Astrocyte of the spinal cord (primary cell): ENCODE results near the gene TOMM5.

ENCODE experiments used
- DNase-seq: peaks from one replicate; pipeline ENCODE4 v3.0.0; 2011; ENCODE audit warnings: low read depth, low spot score
- H3K4me3 ChIP-seq: 2 replicates; pipeline ENCODE4 v1.5.1; 2011; ENCODE audit warnings: low read depth, mild to moderate bottlenecking, low read length, moderate library complexity
- in situ Hi-C: cut with HindIII; loops from 2 replicates; pipeline ENCODE4 v1.10.0; 2017; ENCODE audit warnings: low sequenced_read_pairs
- TF ChIP-seq, protein P1 (sequence below): IDR thresholded peaks from 2 replicates; pipeline ENCODE4 v1.5.1; 2012; ENCODE audit warnings: low read depth, mild to moderate bottlenecking, low read length, inconsistent platforms

Gene TOMM5

DNA sequence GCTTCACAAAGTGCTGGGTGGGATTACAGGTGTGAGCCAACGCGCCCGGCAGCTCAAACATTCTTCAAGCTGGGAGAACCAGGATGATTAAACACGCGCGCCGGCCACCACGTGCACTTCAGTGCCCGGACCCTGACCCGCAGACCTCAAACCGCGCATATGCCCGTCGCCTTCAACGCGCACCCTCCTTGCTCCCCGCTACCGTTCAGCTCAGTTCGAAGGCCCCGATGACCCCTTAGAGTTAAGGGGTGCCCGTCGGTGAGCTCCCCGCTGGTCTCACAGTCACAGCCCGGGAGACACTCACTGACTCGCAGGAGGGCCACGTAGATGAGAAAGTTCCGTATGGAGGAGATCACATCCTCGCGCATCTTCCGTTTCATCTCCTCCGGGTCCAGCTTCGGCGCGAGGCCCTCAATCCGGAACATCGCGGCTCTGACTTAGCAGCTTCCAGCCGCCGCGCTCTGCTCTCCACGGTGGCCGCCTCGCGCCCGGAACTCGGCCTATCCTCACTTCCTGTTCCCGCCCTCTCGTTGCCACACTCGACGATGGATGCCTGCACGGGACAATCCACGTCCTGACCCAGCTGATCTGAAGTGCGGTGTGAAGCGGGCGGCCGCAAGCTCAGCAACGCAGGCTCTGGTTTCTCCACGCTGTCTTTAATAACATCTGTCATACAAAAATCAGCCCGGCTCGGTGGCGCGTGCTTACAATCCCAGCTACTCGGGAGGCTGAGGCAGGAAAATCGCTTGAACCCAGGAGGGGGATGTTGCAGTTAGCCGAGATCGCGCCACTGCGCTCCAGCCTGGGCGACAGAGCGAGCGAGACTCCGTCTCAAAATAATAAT is at the start of gene TOMM5:
Gene TOMM5, minus strand, starts transcription at position 490 of the 844 bp plus-strand sequence. Its CDS starts 65 bp downstream, at position 425.
- TF ChIP-seq, protein P1, sequence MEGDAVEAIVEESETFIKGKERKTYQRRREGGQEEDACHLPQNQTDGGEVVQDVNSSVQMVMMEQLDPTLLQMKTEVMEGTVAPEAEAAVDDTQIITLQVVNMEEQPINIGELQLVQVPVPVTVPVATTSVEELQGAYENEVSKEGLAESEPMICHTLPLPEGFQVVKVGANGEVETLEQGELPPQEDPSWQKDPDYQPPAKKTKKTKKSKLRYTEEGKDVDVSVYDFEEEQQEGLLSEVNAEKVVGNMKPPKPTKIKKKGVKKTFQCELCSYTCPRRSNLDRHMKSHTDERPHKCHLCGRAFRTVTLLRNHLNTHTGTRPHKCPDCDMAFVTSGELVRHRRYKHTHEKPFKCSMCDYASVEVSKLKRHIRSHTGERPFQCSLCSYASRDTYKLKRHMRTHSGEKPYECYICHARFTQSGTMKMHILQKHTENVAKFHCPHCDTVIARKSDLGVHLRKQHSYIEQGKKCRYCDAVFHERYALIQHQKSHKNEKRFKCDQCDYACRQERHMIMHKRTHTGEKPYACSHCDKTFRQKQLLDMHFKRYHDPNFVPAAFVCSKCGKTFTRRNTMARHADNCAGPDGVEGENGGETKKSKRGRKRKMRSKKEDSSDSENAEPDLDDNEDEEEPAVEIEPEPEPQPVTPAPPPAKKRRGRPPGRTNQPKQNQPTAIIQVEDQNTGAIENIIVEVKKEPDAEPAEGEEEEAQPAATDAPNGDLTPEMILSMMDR: no peak
- peak within 1 kb of the TSS; percentile 99 for H3K4me3 ChIP-seq
- in situ Hi-C loops: no loop called here
- peak; percentile 92 for DNase-seq

DNA sequence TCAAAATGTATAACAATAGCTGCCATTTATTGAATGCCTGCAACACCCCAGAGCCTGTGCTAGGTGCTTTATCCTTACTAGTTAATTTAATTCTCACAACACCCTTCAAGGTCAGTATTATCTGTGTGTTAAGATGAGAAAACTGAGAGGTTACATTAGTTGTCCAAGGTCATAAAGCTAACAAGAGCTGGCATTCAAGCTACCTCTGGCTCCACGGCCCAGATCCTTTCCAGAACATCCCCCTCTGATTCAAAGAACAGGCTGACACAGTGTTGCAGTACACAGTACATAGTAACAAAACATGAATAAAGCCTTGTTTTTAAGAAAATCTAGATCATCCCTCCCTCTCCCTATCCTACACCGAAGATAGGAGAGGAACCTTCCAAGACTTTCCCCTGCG is 48.9 kb upstream of the TOMM5 start:
- no peak overlapping the region for H3K4me3 ChIP-seq
- in situ Hi-C loops: no loop called here
- TF ChIP-seq, protein P1: no peak
- no peak for DNase-seq

DNA sequence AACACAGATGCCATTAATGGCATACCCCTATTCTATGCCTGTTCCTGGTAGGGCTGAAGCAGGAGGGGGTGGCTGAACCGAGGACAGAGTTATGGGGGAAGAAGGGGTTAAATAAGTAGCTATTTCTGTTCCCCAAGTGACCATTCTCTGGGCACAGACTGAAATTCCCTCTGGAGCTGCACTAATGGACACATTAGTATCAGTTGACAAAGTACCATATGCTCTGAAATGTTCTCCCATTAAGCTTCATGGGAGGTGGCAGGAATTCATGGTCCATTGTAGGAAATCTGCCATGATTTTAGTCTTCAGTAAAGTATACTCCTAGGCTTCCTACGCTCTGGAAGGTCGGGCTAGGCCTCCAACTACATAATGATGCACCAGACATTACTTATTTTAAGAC is 47.8 kb upstream of the TOMM5 start:
- in situ Hi-C loops: no loop called here
- no peak overlapping the region for H3K4me3 ChIP-seq
- no peak for DNase-seq
- TF ChIP-seq, protein P1: no peak

DNA sequence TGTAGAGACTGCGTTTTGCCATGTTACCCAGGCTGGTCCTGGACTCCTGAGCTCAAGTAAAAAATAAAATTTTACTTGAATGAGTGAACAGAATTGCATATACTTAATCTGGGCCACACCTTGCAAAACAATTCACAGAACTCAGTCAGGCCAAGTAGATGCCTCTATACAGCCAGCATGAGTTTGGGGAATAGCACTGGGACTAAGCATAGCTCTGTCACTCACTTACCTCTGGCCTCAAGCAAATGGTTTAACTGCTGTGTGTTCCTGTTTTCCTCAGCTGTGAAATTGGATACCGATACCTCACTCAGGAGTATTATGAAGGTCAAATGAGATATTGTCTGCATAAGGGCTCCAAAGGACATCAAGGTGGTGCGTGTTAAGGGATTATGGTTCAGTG is 47.4 kb upstream of the TOMM5 start:
- TF ChIP-seq, protein P1: no peak
- in situ Hi-C loops: no loop called here
- DNase-seq: no peak
- H3K4me3 ChIP-seq: no peak overlapping the region

DNA sequence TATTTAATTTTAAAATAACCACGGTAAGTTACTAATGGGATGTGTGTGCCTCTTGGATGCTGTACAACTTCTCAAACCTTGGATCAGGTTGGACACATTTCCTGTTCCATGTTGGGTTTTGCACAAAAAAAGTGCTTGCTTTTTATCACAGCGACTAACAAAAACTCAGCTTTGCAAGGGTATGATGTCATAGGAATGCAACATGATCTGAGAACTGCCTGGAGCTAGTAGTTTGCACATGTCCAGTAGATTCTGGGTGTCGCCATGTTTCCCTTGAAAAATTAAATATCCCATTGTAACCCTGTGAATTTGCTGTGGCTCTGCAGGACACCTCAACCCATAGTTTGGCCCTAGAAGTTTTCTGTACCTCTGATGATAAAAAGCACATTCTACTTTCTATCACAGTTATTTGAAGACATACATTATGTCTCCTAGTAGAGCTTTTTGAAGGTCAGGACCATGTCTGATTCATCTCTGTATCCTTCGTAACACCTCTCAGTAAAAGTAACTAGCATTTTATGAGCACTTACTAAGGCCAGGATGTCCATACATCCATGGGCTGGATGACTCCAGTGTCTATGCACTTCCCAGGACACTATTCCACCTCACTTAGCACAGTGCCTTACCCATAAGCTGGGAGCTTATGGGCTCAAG is 46.8 kb upstream of the TOMM5 start:
- DNase-seq: peak; percentile 1
- in situ Hi-C loops: no loop called here
- TF ChIP-seq, protein P1: no peak

DNA sequence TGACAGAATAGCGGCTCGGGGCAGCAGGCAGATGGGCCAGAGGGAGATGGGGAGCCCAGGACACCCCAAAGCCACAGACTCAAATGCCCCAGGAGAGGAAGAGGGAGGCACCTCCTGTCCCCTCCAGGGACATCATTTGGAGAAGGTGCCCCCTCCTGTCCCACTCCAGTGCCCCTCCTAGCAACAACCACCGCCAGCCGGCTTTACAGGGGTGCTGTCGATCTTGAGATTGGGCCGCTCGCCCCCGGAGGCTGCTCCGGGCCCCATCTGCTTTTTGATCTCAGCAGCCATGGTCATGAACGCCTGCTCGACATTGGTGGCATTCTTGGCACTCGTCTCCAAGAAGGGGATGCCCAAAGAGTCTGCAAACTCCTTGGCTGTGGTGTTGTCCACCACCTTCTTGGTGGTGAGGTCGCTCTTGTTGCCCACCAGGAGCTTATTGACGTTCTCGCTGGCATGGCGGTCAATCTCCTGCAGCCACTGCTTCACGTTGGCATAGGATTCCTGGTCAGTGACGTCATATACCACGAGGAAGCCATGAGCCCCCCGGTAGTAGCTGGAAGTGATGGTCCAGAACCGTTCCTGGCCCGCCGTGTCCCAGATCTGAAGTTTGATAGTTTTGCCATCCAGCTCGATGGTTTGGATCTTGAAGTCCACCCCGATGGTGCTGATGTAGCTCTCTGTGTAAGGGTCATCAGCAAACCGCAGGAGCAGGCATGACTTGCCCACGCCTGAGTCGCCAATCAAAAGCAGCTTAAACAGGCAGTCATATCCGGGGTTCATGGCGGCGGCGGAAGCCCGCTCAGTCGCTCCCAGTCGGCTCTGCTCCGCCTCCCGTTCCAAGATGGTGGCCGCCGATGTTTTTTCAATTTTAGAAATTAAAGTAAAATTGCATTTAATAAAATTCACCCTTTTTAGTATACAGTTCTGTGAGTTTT is 44.4 kb upstream of the TOMM5 start:
- TF ChIP-seq, protein P1: no peak
- no peak overlapping the region for H3K4me3 ChIP-seq
- in situ Hi-C loops: no loop called here
- DNase-seq: no peak

More for the DNA sequence above, 46.8 kb upstream of the TOMM5 start:
- H3K4me3 ChIP-seq: no peak overlapping the region
